ENCODE measurements around the gene IHH. TPM values are rescaled to one million over a fixed set of nuclear protein-coding genes. Genes with fewer than 3 reads are reported as not detected.

The IHH gene
- total RNA-seq, 4 donors from 2014 or later = 0.48 TPM; not detected in 3

- TF ChIP-seq CTCF (IDR thresholded peaks at IDR 0.05) = no peak
- ATAC-seq (ENCODE audit: low FRiP score) (no peak), DNase-seq (ENCODE audit: low spot score) (no peak)
Measured at GRCh38 chr2:219026946-219027345, 33.8 kb downstream of the IHH start.

DNA sequence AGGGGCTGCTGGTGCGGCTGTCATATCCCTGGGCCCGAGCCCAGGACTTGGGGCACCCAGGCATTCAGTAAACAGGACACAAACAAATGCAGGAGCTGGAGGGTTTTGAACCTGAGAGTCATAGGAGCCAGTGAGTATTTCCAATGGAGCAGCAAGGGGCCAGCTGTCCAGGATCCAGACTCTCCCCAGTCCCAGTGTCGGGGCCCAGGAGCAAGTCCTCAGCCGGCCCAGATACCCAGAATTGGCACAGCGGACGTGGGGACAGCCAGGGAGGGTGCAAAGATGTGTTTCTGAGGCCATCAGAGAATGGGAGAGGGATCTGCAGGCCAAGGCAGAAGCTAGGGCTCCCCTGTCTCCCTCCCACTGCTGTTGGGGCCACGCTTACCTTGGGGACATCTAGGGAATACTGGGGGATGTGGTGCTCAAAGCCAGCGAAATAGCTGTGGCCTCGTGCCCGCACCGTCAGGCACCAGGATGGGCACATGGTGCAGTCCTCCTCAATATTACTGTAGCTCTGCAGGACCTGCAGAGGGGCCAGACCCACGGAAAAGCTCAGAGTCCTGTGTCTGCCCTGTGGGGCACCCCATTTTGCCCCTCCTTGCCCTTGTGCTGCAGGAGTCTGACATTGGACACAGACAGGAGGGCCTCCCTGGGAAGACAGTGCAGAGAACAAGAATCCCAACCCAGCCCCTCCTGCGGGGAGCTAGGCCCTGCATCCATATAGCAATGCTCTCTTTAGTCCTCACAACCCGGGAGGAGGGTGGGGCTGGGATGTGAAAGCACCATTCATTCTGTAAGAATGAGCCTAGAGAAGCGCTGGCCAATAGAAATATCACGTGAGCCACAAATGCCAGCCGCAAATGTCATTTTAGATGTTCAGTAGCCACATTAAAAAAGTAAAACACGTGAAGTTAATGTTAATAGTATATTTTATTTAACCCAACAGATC, 34.8 kb downstream of the IHH start:
- TF ChIP-seq CTCF (IDR thresholded peaks at IDR 0.05) = no peak
- DNase-seq (ENCODE audit: low spot score) (no peak), ATAC-seq (ENCODE audit: low FRiP score) (no peak)

GRCh38 chr2:219024059-219024458, 36.7 kb downstream of the IHH start:
- ATAC-seq (ENCODE audit: low FRiP score) (no peak), DNase-seq (ENCODE audit: low spot score) (no peak)
- TF ChIP-seq CTCF (IDR thresholded peaks at IDR 0.05) = no peak

DNA sequence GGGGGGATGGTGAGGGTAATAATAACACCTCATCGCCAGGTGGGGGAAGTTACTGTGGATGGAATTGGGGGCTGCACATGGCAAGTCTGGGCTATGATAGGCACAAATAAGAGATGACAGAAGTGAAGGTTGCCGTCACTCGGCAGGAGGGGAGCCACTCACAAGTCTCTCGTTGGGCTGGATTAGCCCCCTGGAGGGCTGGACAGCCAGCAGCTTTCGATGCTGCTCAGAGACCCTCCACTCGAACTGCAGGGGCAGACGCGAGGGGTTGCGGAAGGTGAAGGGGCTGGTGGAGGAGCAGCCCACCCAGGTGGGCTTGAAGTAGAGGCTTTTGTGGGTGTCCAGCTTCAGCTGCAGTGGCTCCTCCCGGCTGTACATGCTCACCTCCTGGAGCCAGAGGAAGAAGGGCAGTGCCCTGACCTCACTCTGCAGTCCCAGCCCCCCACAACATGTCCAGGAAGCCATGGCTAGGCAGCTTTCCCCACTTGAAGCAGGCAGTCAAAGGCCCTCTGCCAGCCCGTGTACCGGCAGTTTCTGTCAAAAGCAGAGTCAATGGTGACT, 37.6 kb downstream of the IHH start:
- DNase-seq (ENCODE audit: low spot score) (no peak), ATAC-seq (ENCODE audit: low FRiP score) (no peak)
- no peak for TF ChIP-seq CTCF (IDR thresholded peaks at IDR 0.05)

- no peak for TF ChIP-seq CTCF (IDR thresholded peaks at IDR 0.05)
- ATAC-seq (ENCODE audit: low FRiP score) = no peak
- DNase-seq (ENCODE audit: low spot score) = no peak
Measured at GRCh38 chr2:219022616-219023015, 38.1 kb downstream of the IHH start.

DNA sequence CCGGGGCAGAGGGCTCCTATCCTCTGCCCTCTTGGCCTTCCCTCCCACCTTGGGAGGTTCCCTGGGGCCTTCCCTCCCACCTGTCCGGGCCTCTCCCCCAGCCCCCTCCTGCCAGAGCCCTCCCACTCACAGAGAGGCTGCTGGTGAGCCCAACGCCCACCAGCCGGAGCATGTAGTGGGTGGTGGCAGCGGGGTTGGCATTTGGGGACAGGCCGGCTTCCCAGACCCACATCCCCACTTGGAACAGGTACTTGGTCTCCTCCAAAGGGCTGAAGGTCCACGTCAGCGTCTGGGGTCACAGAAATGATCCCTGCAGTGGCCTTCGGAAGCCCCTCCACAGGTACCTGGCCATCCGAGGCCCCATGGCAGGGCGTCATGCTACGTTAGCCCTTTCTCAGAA, 38.7 kb downstream of the IHH start:
- no peak for TF ChIP-seq CTCF (IDR thresholded peaks at IDR 0.05)
- ATAC-seq (ENCODE audit: low FRiP score) = no peak
- DNase-seq (ENCODE audit: low spot score) = no peak

GRCh38 chr2:219021591-219021990, 39.1 kb downstream of the IHH start:
- no peak for TF ChIP-seq CTCF (IDR thresholded peaks at IDR 0.05)
- DNase-seq (ENCODE audit: low spot score) (no peak), ATAC-seq (ENCODE audit: low FRiP score) (no peak)
